Measurements from ENCODE around the gene VPS4B.

VPS4B gene

DNA sequence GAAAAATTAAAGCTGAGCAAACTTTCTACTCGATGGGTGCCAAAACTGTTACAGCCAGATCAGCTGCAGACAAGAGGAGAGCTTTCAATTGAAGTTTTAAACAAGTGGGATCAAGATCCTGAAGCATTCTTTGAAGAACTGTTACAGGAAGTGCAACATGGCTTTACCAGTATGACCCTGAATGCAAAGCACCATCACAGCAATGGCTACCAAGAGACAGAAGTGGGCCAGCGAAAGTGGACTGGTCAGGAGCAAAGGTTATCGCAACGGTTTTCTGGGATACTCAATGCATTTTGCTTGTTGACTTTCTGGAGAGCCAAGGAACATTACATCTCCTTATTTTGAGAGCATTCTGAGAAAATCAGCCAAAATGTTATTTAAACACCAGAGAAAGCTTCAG is 45.4 kb upstream of the VPS4B start:
- TF ChIP-seq, protein P1, sequence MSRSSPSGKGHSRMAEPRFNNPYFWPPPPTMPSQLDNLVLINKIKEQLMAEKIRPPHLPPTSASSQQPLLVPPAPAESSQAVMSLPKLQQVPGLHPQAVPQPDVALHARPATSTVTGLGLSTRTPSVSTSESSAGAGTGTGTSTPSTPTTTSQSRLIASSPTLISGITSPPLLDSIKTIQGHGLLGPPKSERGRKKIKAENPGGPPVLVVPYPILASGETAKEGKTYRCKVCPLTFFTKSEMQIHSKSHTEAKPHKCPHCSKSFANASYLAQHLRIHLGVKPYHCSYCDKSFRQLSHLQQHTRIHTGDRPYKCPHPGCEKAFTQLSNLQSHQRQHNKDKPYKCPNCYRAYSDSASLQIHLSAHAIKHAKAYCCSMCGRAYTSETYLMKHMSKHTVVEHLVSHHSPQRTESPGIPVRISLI (tag by site-specific recombination; IDR thresholded peaks at IDR 0.05): no peak
- TF ChIP-seq ZNF707 (tag by site-specific recombination; IDR thresholded peaks at IDR 0.05) (no peak), ZNF670 (tag by site-specific recombination; IDR thresholded peaks at IDR 0.05; ENCODE audit: low read depth) (no peak)
- Histone ChIP-seq H3K36me3 (ENCODE audit: control insufficient read depth in 2 of 2, insufficient read depth in 1 of 2, low read length in 2 of 2) (no peaks in the 10 kb centered on the region), H3K9me3 (ENCODE audit: control insufficient read depth, insufficient read depth, low read depth, low read length) (no peaks in the 10 kb centered on the region), H3K4me3 (ENCODE audit: low read depth, low read length) (no peak overlapping the region), H3K27ac (ENCODE audit: extremely low read depth, low read depth, low read length) (no peak overlapping the region), H3K4me1 (ENCODE audit: control insufficient read depth, insufficient read depth, low read length) (no peaks in the 10 kb centered on the region)
- ChIA-PET CTCF (interaction anchor here (0.8 to 0.9 kb wide), 2 partner anchors 28 to 50 kb away, joined by 3 to 5 read pairs; no protein-coding TSS in a partner anchor), POLR2A (no interaction called here)

DNA sequence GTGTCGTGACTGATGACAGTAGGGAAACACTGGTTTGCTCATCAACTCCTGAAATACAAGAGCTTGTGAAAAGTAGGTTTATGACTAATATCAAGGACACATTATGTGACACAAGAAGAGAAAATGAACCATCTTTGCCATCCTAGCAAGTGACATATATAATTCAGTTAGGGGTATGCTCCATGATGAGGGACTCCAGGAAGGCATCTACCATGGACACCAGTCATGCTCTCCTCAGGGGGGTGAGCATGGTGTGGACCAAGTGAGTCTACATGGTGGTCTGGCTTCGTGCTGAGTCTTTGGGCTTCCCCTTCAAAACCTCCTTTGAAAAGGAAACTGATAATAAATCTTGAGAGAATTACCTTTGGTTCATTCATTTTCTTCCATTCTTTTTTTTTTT is 42.8 kb upstream of the VPS4B start:
- ChIA-PET CTCF (interaction anchor here (1.4 kb wide), 1 partner anchor 26 kb away, joined by 4 read pairs; no protein-coding TSS in a partner anchor), POLR2A (no interaction called here)

More for the DNA sequence above, 42.8 kb upstream of the VPS4B start:
- Histone ChIP-seq H3K36me3 (ENCODE audit: control insufficient read depth in 2 of 2, insufficient read depth in 1 of 2, low read length in 2 of 2) (no peaks in the 10 kb centered on the region), H3K27ac (ENCODE audit: extremely low read depth, low read depth, low read length) (no peak overlapping the region), H3K9me3 (ENCODE audit: control insufficient read depth, insufficient read depth, low read depth, low read length) (no peaks in the 10 kb centered on the region), H3K4me3 (ENCODE audit: low read depth, low read length) (no peak overlapping the region), H3K4me1 (ENCODE audit: control insufficient read depth, insufficient read depth, low read length) (no peaks in the 10 kb centered on the region)
- no peak for TF ChIP-seq IKZF3 (tag by site-specific recombination; IDR thresholded peaks at IDR 0.05)
- TF ChIP-seq, protein P2, sequence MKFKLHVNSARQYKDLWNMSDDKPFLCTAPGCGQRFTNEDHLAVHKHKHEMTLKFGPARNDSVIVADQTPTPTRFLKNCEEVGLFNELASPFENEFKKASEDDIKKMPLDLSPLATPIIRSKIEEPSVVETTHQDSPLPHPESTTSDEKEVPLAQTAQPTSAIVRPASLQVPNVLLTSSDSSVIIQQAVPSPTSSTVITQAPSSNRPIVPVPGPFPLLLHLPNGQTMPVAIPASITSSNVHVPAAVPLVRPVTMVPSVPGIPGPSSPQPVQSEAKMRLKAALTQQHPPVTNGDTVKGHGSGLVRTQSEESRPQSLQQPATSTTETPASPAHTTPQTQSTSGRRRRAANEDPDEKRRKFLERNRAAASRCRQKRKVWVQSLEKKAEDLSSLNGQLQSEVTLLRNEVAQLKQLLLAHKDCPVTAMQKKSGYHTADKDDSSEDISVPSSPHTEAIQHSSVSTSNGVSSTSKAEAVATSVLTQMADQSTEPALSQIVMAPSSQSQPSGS (tag by site-specific recombination; IDR thresholded peaks at IDR 0.05; ENCODE audit: low read depth): no peak
- no peak for TF ChIP-seq ZBTB8A (tag by site-specific recombination; IDR thresholded peaks at IDR 0.05)
- no peak for TF ChIP-seq ZNF23 (tag by site-specific recombination; IDR thresholded peaks at IDR 0.05; ENCODE audit: borderline replicate concordance)
- TF ChIP-seq ZNF133 (tag by site-specific recombination; IDR thresholded peaks at IDR 0.05): no peak
- TF ChIP-seq ZNF571 (tag by site-specific recombination; IDR thresholded peaks at IDR 0.05): no peak
- no peak for TF ChIP-seq ZNF626 (tag by site-specific recombination; IDR thresholded peaks at IDR 0.05)
- no peak for TF ChIP-seq ZNF324 (tag by site-specific recombination; IDR thresholded peaks at IDR 0.05)
- TF ChIP-seq ZNF174 (tag by site-specific recombination; IDR thresholded peaks at IDR 0.05): no peak
- TF ChIP-seq ZNF274 (IDR thresholded peaks at IDR 0.05; ENCODE audit: low read length): no peak
- no peak for TF ChIP-seq ZNF274 (tag by site-specific recombination; IDR thresholded peaks at IDR 0.05; ENCODE audit: borderline replicate concordance)
- TF ChIP-seq ZNF792 (tag by site-specific recombination; IDR thresholded peaks at IDR 0.05): no peak
- TF ChIP-seq OVOL3 (tag by site-specific recombination; IDR thresholded peaks at IDR 0.05): no peak
- TF ChIP-seq, protein P3, sequence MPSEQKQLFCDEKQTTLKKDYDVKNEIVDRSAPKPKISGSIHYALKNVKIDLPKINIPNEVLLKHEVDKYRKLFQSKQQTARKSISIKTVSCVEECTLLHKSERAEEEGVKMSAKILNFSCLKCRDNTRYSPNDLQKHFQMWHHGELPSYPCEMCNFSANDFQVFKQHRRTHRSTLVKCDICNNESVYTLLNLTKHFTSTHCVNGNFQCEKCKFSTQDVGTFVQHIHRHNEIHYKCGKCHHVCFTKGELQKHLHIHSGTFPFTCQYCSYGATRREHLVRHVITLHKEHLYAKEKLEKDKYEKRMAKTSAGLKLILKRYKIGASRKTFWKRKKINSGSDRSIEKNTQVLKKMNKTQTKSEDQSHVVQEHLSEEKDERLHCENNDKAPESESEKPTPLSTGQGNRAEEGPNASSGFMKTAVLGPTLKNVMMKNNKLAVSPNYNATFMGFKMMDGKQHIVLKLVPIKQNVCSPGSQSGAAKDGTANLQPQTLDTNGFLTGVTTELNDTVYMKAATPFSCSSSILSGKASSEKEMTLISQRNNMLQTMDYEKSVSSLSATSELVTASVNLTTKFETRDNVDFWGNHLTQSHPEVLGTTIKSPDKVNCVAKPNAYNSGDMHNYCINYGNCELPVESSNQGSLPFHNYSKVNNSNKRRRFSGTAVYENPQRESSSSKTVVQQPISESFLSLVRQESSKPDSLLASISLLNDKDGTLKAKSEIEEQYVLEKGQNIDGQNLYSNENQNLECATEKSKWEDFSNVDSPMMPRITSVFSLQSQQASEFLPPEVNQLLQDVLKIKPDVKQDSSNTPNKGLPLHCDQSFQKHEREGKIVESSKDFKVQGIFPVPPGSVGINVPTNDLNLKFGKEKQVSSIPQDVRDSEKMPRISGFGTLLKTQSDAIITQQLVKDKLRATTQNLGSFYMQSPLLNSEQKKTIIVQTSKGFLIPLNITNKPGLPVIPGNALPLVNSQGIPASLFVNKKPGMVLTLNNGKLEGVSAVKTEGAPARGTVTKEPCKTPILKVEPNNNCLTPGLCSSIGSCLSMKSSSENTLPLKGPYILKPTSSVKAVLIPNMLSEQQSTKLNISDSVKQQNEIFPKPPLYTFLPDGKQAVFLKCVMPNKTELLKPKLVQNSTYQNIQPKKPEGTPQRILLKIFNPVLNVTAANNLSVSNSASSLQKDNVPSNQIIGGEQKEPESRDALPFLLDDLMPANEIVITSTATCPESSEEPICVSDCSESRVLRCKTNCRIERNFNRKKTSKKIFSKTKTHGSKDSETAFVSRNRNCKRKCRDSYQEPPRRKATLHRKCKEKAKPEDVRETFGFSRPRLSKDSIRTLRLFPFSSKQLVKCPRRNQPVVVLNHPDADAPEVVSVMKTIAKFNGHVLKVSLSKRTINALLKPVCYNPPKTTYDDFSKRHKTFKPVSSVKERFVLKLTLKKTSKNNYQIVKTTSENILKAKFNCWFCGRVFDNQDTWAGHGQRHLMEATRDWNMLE (tag by site-specific recombination; conservative IDR thresholded peaks at IDR 0.05; ENCODE audit: low read depth): no peak
- TF ChIP-seq HOXC10 (CRISPR knock-in tag; IDR thresholded peaks at IDR 0.05): no peak
- TF ChIP-seq, protein P4, sequence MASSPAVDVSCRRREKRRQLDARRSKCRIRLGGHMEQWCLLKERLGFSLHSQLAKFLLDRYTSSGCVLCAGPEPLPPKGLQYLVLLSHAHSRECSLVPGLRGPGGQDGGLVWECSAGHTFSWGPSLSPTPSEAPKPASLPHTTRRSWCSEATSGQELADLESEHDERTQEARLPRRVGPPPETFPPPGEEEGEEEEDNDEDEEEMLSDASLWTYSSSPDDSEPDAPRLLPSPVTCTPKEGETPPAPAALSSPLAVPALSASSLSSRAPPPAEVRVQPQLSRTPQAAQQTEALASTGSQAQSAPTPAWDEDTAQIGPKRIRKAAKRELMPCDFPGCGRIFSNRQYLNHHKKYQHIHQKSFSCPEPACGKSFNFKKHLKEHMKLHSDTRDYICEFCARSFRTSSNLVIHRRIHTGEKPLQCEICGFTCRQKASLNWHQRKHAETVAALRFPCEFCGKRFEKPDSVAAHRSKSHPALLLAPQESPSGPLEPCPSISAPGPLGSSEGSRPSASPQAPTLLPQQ (tag by site-specific recombination; IDR thresholded peaks at IDR 0.05): no peak
- TF ChIP-seq ZIC2 (tag by site-specific recombination; IDR thresholded peaks at IDR 0.05): no peak
- TF ChIP-seq ZEB2 (tag by site-specific recombination; IDR thresholded peaks at IDR 0.05): no peak
- TF ChIP-seq ZBTB48 (tag by site-specific recombination; IDR thresholded peaks at IDR 0.05): no peak
- no peak for TF ChIP-seq YY2 (tag by site-specific recombination; IDR thresholded peaks at IDR 0.05)
- no peak for TF ChIP-seq ZNF121 (tag by site-specific recombination; IDR thresholded peaks at IDR 0.05)

All from HEK293 (cell line).